ENCODE measurements around the gene FAM78B.

FAM78B gene, protein sequence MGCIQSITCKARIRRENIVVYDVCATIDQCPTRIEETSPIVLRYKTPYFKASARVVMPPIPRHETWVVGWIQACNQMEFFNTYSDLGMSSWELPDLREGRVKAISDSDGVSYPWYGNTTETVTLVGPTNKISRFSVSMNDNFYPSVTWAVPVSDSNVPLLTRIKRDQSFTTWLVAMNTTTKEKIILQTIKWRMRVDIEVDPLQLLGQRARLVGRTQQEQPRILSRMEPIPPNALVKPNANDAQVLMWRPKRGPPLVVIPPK

DNA sequence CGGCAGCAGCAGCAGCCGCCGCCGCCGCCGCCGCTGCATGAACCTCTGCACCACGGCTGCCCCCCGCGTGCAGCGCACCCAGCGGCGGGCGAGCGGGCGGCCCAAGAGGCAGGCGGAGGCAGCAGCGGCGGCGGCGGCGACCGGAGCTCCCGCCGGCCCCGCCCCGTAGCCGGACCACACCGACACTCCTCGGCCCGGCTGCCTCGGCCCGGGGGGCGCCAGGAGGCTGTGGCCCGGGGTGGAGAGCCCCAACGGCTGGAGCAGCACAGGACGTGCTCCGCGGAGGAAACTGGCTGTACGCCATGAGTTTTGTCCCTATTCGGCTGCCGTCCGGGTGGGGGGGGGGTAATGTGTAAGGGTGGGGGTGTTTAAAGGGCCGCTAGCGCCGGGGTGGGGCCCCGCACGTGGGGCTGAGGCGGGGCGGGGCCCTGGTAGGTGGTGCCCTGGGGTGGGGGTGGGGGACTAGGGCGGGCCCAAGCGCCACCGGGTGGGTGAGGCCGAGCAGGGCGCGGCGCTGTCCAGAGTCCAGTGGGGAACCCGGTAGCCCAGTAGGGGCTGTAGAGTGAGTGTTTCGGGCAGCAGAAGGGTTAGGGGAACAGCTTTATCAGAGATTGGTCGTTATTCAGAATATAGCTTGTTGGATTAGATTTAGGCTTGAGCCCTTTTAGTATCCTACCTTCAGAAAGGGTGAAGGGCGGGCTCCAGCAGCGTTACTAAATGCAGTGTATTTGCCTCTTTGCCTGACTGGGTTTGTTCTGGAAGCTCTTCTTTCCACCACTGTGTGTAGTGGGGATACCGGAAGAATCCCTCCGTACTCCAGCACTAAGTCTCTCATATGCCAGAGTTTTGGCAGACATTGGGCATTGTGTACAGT is at the start of gene FAM78B:
Gene FAM78B (minus strand): TSS at position 304 of the 874 bp plus-strand sequence. CDS start 753 bp downstream, outside the sequence.
- Histone ChIP-seq H3K4me2 (peak within 1 kb of the TSS; percentile 87), H3K27ac (no peak within 1 kb of the TSS), H3K4me3 (IDR thresholded peaks at IDR 0.05; ENCODE audit: insufficient read depth, low read depth, low read length) (peak within 1 kb of the TSS; percentile 90), H3K36me3 (ENCODE audit: insufficient read depth) (no peaks in the 10 kb centered on the region), H3K9ac (no peak within 1 kb of the TSS; the same call in 1 of the 2 replicates), H3K79me2 (ENCODE audit: insufficient read depth, low read depth) (no peaks in the 10 kb centered on the region), H3K27me3 (ENCODE audit: insufficient read depth, low read depth) (peaks cover 7% of the 10 kb centered on the region), H4K20me1 (ENCODE audit: insufficient read depth) (no peaks in the 10 kb centered on the region), H3K4me1 (ENCODE audit: low read depth, poor library complexity, severe bottlenecking) (peaks cover 20% of the 10 kb centered on the region), H2AFZ (ENCODE audit: low read depth) (peak within 1 kb of the TSS; percentile 93)
- TF ChIP-seq, protein P1, sequence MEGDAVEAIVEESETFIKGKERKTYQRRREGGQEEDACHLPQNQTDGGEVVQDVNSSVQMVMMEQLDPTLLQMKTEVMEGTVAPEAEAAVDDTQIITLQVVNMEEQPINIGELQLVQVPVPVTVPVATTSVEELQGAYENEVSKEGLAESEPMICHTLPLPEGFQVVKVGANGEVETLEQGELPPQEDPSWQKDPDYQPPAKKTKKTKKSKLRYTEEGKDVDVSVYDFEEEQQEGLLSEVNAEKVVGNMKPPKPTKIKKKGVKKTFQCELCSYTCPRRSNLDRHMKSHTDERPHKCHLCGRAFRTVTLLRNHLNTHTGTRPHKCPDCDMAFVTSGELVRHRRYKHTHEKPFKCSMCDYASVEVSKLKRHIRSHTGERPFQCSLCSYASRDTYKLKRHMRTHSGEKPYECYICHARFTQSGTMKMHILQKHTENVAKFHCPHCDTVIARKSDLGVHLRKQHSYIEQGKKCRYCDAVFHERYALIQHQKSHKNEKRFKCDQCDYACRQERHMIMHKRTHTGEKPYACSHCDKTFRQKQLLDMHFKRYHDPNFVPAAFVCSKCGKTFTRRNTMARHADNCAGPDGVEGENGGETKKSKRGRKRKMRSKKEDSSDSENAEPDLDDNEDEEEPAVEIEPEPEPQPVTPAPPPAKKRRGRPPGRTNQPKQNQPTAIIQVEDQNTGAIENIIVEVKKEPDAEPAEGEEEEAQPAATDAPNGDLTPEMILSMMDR (conservative IDR thresholded peaks at IDR 0.05; ENCODE audit: low read depth, low read length) = no peak

DNA sequence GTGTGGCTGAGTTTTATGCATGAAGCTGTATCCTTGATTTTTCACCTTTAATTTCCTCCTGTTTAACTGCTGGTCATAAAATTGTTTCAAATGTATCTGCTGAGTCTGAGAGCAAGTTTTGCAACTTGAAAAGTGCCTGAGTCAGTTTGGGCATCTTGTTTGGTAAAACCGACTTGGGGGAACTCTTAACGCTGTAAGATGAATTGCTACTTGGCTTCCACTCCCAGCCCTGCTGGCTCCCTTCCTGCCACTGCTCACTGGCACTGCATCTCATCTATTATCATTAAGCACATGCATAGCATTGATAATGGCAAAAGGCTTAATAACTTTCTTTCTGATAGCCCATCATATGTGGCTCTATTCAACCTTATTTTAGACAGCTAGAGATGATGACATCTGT is 35.7 kb upstream of the FAM78B start:
- no peak overlapping the region for H3K27ac ChIP-seq

DNA sequence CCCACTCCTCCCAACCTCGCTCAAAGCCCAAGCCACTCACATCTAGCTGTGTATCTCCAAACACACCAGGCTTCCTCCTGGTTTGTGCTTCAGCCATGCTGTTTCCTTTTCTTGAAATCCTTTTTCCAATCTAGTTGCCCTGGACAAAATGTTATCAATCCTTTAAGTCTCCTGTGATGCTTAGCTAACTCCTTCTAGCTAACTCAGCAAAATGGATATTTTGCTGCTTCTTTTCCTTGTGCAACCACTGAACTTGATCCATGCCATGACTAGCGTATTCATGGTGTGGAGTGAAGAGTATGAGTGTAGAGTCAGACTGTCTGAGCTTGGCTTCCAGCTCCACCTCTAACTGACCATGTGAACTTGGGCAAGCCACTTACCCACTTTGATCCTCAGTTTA is 33.9 kb upstream of the FAM78B start:
- Histone ChIP-seq H3K4me3 (IDR thresholded peaks at IDR 0.05; ENCODE audit: insufficient read depth, low read depth, low read length) (no peak overlapping the region), H3K4me2 (no peak overlapping the region), H3K36me3 (ENCODE audit: insufficient read depth) (no peaks in the 10 kb centered on the region), H3K4me1 (ENCODE audit: low read depth, poor library complexity, severe bottlenecking) (no peaks in the 10 kb centered on the region), H3K9ac (no peak overlapping the region), H4K20me1 (ENCODE audit: insufficient read depth) (no peaks in the 10 kb centered on the region), H2AFZ (ENCODE audit: low read depth) (no peak overlapping the region), H3K27me3 (ENCODE audit: insufficient read depth, low read depth) (no peaks in the 10 kb centered on the region), H3K79me2 (ENCODE audit: insufficient read depth, low read depth) (no peaks in the 10 kb centered on the region), H3K27ac (no peak overlapping the region)
- TF ChIP-seq, protein P1 (conservative IDR thresholded peaks at IDR 0.05; ENCODE audit: low read depth, low read length) = no peak

More for the DNA sequence above, 35.7 kb upstream of the FAM78B start:
- Histone ChIP-seq H3K4me1 (ENCODE audit: low read depth, poor library complexity, severe bottlenecking) (no peaks in the 10 kb centered on the region), H3K9ac (no peak overlapping the region), H3K27me3 (ENCODE audit: insufficient read depth, low read depth) (no peaks in the 10 kb centered on the region), H4K20me1 (ENCODE audit: insufficient read depth) (no peaks in the 10 kb centered on the region), H3K36me3 (ENCODE audit: insufficient read depth) (no peaks in the 10 kb centered on the region), H3K4me3 (IDR thresholded peaks at IDR 0.05; ENCODE audit: insufficient read depth, low read depth, low read length) (no peak overlapping the region), H3K79me2 (ENCODE audit: insufficient read depth, low read depth) (no peaks in the 10 kb centered on the region), H2AFZ (ENCODE audit: low read depth) (no peak overlapping the region), H3K4me2 (no peak overlapping the region)
- TF ChIP-seq, protein P1 (conservative IDR thresholded peaks at IDR 0.05; ENCODE audit: low read depth, low read length) = no peak

DNA sequence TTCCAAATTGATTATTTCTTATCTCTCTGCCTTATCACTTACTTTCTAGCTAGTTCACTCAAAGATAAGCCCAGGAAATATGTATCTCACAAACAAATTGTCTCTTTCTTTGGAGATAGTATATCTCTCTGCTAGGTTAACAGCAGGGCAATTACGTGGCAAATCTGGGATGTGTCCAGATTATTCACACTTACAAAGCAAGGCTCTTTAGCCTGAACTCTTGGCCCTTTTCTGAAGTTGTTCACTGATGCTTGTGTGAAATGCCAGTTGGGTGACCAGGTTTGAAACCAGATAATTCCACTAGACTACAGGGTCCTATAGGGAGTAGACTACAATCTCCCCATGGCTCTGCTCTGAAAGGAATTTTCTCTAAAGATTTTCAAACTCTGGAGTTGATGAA is 30.8 kb upstream of the FAM78B start:
- Histone ChIP-seq H3K4me3 (IDR thresholded peaks at IDR 0.05; ENCODE audit: insufficient read depth, low read depth, low read length) (no peak overlapping the region), H3K36me3 (ENCODE audit: insufficient read depth) (no peaks in the 10 kb centered on the region), H3K27ac (no peak overlapping the region), H3K4me1 (ENCODE audit: low read depth, poor library complexity, severe bottlenecking) (no peaks in the 10 kb centered on the region), H3K4me2 (no peak overlapping the region), H3K79me2 (ENCODE audit: insufficient read depth, low read depth) (no peaks in the 10 kb centered on the region), H2AFZ (ENCODE audit: low read depth) (no peak overlapping the region), H3K9ac (no peak overlapping the region), H3K27me3 (ENCODE audit: insufficient read depth, low read depth) (no peaks in the 10 kb centered on the region), H4K20me1 (ENCODE audit: insufficient read depth) (no peaks in the 10 kb centered on the region)
- TF ChIP-seq, protein P1 (conservative IDR thresholded peaks at IDR 0.05; ENCODE audit: low read depth, low read length) = no peak
